GM12891 (cell line): ENCODE data around the gene C5orf52. TPM values are rescaled to one million over a fixed set of nuclear protein-coding genes. Genes with fewer than 3 reads are reported as not detected.
A peak's percentile ranks its signal among the peaks of the same experiment; 100 is the strongest.

ENCODE experiments used
- DNase-seq: peaks from one replicate; pipeline ENCODE4 v3.0.0; 2011; ENCODE audit warnings: low spot score; ENCODE audit not compliant: insufficient read length
- FAIRE-seq: peaks from 2 replicates; lab custom pipeline; 2011; peaks lifted over from hg19 to GRCh38; lab: Jason Lieb, UNC
- PAX5 ChIP-seq: IDR thresholded peaks from 2 replicates; pipeline ENCODE4 v1.6.1; 2011; ENCODE audit warnings: low read length, moderate library complexity, mild to moderate bottlenecking; ENCODE audit not compliant: insufficient read depth, severe bottlenecking
- POLR2A ChIP-seq: IDR thresholded peaks from 2 replicates; pipeline ENCODE4 v1.6.1; 2011; ENCODE audit warnings: low read depth, low read length, control low read depth
- POLR2AphosphoS5 ChIP-seq: IDR thresholded peaks from 2 replicates; pipeline ENCODE4 v1.6.1; 2011; ENCODE audit warnings: low read depth, low read length, control low read depth
- POU2F2 ChIP-seq: IDR thresholded peaks from 2 replicates; pipeline ENCODE4 v1.6.1; 2011; ENCODE audit warnings: low read depth, mild to moderate bottlenecking, control low read depth, low read length, moderate library complexity
- SPI1 ChIP-seq: IDR thresholded peaks from 2 replicates; pipeline ENCODE4 v1.6.1; 2011; ENCODE audit warnings: low read depth, low read length, control low read depth
- TAF1 ChIP-seq: IDR thresholded peaks from 2 replicates; pipeline ENCODE4 v1.6.1; 2011; ENCODE audit warnings: low read depth, low read length, control low read depth
- polyA plus RNA-seq: library from polyadenylated mRNA; unstranded; fragments of >200 nt; gene quantifications from one replicate; pipeline ENCODE4 v1.2.1, GENCODE V29; 2012; ENCODE audit warnings: low read depth, missing spikeins, inconsistent platforms; ENCODE audit not compliant: missing spikeins

C5orf52 gene
- not detected for polyA plus RNA-seq

DNA sequence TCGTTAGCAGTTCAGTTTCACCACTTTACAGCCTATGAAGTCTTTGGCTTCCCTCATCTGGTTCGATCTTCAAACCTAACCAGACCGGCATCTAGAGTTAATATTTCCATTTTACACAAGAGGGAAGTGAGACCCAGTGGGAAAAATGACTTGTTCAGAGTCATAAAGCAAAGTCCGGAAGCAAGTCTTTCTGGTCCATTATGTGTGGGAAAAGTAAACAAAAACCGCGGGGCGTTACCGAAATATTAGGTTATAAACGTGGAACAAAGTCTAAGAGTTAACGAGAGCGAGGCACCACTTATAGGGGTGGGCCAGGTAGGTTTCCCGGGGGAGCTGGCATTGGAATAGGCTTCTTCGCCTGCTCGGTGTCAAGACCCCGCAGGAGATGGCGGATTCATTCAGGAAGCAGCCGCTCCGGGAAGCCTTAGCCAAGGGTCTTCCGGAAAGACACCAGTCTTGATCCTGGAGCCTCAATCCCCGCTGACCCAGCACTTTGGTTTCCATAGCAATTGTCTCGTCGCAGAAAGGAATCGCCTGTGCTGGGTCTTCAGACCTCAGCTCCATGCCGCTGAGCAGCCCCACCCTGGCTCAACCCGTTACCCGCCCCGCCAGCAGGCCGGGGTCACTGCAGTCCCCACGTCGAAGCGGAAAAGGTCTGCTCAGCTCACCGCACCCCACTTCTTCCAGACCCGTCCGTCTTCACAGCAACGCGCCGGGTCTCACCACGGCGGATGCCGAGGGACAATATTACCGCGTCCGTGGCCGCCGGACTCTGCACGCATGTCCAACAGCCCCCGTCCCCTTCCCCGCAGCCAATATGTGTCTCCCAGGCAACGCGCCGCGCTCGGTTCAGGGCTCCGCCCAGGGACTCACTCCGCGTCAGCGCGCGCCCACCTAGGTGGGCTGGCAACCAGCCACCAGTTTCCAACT, at the start of gene C5orf52:
C5orf52 (plus strand) TSS at position 872 of the 930 bp plus-strand sequence. CDS start 82 bp downstream, outside the sequence.
- TF ChIP-seq SPI1 (peak; percentile 73), POLR2AphosphoS5 (no peak)
- DNase-seq (peak; percentile 48), FAIRE-seq (peak; percentile 82)

DNA sequence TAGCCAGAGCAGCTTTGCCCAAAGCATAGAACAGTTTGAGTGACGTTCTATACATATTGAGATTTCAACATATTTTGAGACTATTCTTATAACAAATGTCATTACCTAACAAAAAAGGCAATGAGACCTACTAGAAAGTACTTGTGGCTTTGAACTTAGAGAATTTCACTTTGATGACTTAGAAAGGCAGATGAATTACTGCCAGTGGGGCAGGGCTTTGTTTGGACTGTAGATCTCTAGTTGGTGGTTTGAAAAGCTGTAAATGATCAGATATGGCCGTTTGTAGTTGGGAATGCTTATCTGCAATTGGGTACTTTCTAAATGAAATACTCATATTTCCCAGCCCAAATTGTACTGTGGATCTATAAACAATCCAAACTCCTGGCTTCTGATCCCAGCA, 47.2 kb upstream of the C5orf52 start:
- FAIRE-seq (no peak), DNase-seq (no peak)
- TF ChIP-seq POLR2AphosphoS5 (no peak), POLR2A (no peak), POU2F2 (no peak), TAF1 (no peak), PAX5 (no peak), SPI1 (no peak)

DNA sequence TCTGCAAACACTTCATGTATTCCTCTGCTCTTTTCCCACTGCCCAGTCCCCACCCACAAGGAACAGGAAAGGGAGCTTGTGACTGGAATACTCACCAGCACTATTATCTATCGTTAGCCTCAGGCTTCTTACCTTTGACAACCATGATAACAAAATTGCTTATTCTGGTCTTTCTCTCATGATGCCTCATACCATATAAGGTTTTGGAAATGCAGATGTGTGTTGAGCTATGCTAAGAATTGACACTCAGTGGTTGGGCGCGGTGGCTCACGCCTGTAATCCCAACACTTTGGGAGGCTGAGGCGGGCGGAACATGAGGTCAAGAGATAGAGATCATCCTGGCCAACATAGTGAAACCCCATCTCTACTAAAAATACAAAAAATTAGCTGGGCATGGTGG, 44.5 kb upstream of the C5orf52 start:
- no peak for TF ChIP-seq POLR2A
- TF ChIP-seq PAX5: no peak
- no peak for TF ChIP-seq TAF1
- no peak for TF ChIP-seq POLR2AphosphoS5
- no peak for TF ChIP-seq SPI1
- DNase-seq (no peak), FAIRE-seq (no peak)

DNA sequence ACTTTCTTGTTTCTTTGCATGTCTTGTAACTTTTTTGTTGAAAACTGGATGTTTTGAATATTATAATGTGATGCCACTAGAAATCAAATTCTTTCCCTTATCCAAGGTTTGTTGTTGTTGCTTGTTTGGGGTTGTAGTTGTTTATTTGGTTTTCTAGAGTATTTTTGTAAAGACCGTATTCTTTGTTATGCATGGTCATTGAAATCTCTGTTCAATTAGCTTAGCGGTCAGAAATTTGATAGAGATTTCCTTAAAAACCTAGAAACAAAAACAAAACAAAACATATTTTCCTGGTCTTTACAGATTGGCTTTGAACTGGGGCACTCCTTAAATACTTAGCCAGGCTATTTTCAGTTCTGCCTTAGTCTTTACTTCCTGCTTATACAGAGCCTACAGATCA, 41.0 kb upstream of the C5orf52 start:
- DNase-seq: no peak
- no peak for TF ChIP-seq TAF1
- FAIRE-seq: no peak

DNA sequence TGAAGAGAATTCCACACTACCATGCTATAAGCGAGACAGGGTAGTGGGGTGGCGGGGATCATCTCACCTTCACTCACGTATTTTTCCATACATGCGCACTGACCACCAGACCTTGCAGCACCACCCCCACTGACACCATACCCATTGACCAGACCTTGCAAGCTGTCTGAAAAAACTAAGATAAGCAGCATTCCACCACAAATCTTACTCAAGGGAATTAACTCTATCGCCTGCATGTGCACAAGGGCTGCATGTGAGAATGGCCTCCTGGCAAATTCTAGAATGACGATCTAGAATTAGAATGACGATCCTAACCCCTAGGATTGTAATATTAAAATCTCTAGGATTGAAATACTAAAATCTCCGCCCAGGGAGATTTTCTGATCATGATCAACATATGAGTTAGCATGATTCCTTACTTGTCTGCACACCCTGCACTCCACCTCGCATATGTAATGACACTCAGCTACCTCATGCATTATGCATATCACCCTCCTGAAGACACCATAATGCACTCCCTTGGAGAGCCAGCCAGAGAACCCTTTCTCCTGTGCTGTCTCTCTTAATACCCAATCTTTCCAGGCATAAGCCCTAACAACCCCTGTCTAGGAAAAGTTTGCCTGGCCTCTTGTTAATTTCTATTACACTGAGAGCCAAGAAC, 30.8 kb upstream of the C5orf52 start:
- no peak for FAIRE-seq
- TF ChIP-seq POLR2A (no peak), POU2F2 (no peak), TAF1 (no peak), SPI1 (no peak), POLR2AphosphoS5 (no peak), PAX5 (no peak)
- DNase-seq: no peak

DNA sequence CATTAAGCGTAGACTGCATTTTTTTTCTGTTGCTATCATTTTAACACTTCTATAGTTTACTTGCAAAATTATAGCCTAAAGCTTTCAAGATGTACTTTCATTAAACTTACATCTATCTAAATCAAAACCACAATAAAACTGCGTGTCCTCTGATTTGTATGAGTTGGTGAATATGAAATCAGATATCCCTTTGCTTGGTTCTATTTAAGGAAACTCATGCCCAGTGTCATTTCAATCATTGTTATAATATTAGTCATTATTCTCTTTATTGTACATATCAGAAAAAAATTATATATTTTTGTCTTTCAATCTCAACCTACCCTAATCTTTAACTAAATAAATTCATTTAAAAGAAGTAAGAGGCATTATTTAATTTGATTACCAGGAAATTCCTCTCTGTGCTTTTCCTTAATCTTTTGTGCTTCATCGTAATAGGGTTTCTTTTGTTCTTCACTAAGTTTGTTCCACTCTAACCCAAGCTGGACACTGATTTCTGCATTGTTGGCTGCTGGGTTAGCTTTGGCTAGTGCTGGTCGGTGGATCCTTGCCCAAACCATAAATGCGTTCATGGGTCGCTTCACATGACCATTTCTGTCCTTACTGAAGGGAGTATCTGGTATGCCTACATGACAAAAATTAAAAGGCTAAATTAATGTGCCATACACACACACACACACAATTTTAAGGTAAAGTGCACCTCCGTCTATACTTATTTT, 22.9 kb upstream of the C5orf52 start:
- TF ChIP-seq POU2F2: no peak
- no peak for TF ChIP-seq PAX5
- TF ChIP-seq TAF1: no peak
- no peak for TF ChIP-seq SPI1
- TF ChIP-seq POLR2A: no peak
- no peak for TF ChIP-seq POLR2AphosphoS5
- DNase-seq (no peak), FAIRE-seq (no peak)

DNA sequence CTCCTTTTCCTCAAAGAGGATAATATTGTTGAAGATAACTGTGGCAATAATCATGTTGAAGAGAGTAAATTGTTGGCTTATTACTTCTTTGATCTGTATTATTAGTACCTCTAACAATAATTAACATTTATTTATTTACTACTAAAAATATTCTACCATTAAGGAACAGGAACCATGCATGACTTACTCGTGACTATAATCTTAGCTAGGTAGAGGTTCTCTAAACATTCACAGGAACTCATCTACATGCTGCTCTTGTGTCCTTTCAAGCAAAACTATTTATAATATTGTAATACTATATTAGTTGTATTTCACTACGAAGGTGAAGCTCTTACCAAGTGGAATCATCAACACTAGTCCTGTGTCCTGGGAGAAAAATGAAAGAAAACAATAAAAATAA, 22.2 kb upstream of the C5orf52 start:
- DNase-seq (no peak), FAIRE-seq (no peak)
- TF ChIP-seq POLR2A (no peak), SPI1 (no peak), PAX5 (no peak), TAF1 (no peak), POU2F2 (no peak), POLR2AphosphoS5 (no peak)

DNA sequence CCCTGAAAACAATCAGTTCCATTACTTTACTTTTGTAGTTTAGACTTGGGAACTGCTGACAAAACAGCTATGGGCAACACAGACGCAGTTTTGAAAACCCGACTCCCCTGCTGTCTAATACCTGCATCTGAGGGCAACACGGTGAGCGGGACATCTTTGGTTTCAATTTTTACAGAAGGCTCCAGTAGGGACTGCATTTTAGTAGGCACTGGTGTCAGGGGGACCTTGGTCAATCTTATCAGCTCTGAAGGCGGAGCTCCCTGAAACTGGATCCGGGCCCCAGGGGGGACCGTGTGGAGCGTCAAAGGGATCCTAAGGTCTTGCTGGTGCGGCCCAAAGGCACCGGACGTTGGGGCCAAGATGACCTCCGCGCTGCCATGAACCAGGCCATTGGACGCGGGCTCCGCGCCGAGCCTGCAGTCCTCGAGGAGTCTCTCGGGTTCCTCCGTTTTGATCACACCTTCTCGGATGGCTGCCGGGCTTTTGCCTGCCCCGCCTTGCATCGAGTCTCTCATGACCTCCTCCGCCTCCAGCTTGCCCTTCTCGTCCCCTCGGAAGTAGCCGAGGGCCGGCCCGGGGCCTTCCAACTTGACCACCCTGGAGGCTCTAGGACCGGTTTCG, 20.2 kb upstream of the C5orf52 start:
- no peak for TF ChIP-seq POLR2AphosphoS5
- no peak for TF ChIP-seq PAX5
- no peak for TF ChIP-seq POU2F2
- no peak for TF ChIP-seq TAF1
- no peak for TF ChIP-seq SPI1
- no peak for TF ChIP-seq POLR2A
- FAIRE-seq: no peak
- no peak for DNase-seq
